Neural progenitor cell (in vitro differentiated cells): ENCODE results near the gene EMP2. TPM values are rescaled to one million over a fixed set of nuclear protein-coding genes. Genes with fewer than 3 reads are reported as not detected.

Source experiments
- DNase-seq: peaks from one replicate; pipeline ENCODE4 v3.0.0-alpha.2; 2016; ENCODE audit warnings: low spot score
- H2AFZ ChIP-seq: fragments of 200-600 bp; sonication (generic); replicated peaks from 2 replicates; pipeline ENCODE4 v1.6.1; 2016; ENCODE audit warnings: antibody characterized with exemption
- H3F3A ChIP-seq: fragments of 200-600 bp; sonication (generic); 2 replicates; pipeline ENCODE4 v1.6.1; 2016; ENCODE audit warnings: antibody characterized with exemption, low read depth
- H3K27ac ChIP-seq: fragments of 200-600 bp; sonication (generic); 2 replicates; pipeline ENCODE4 v1.5.1; 2016; ENCODE audit warnings: mild to moderate bottlenecking
- H3K27me3 ChIP-seq: fragments of 200-600 bp; sonication (generic); 2 replicates; pipeline ENCODE4 v1.6.1; 2016; ENCODE audit warnings: mild to moderate bottlenecking, moderate library complexity
- H3K36me3 ChIP-seq: fragments of 200-600 bp; sonication (generic); 2 replicates; pipeline ENCODE4 v1.5.1; 2016
- H3K4me1 ChIP-seq: fragments of 200-600 bp; sonication (generic); 2 replicates; pipeline ENCODE4 v1.6.1; 2016; ENCODE audit warnings: mixed run types
- H3K4me2 ChIP-seq: fragments of 200-600 bp; sonication (generic); 2 replicates; pipeline ENCODE4 v1.6.1; 2016
- H3K4me3 ChIP-seq: fragments of 200-600 bp; sonication (generic); 2 replicates; pipeline ENCODE4 v1.5.1; 2016
- H3K79me2 ChIP-seq: fragments of 200-600 bp; sonication (generic); 2 replicates; pipeline ENCODE4 v1.6.1; 2016; ENCODE audit warnings: low read depth
- H3K9ac ChIP-seq: fragments of 200-600 bp; sonication (generic); 2 replicates; pipeline ENCODE4 v1.6.1; 2016
- H3K9me3 ChIP-seq: fragments of 200-600 bp; sonication (generic); 2 replicates; pipeline ENCODE4 v1.5.1; 2016; ENCODE audit warnings: low read depth
- H4K20me1 ChIP-seq: fragments of 200-600 bp; sonication (generic); 2 replicates; pipeline ENCODE4 v1.6.1; 2016; ENCODE audit warnings: low read depth
- H3K27ac Mint-ChIP-seq: 3 replicates; pipeline ENCODE4 v1.8.0; 2021; ENCODE audit warnings: mixed read lengths
- H3K27me3 Mint-ChIP-seq: 2 replicates; pipeline ENCODE4 v1.8.0; 2022; ENCODE audit warnings: low read depth, mild to moderate bottlenecking, inconsistent platforms, moderate library complexity, mixed read lengths; ENCODE audit not compliant: insufficient read depth
- H3K36me3 Mint-ChIP-seq: 3 replicates; pipeline ENCODE4 v1.8.0; 2021; ENCODE audit warnings: mixed read lengths
- H3K4me1 Mint-ChIP-seq: 3 replicates; pipeline ENCODE4 v1.8.0; 2021; ENCODE audit warnings: mixed read lengths
- H3K4me3 Mint-ChIP-seq: 3 replicates; pipeline ENCODE4 v1.8.0; 2021; ENCODE audit warnings: mild to moderate bottlenecking, moderate library complexity, mixed read lengths
- H3K9me3 Mint-ChIP-seq: 3 replicates; pipeline ENCODE4 v1.8.0; 2020; ENCODE audit warnings: mixed read lengths
- EZH2 ChIP-seq: fragments of 200-600 bp; sonication (generic); IDR thresholded peaks from 2 replicates; pipeline ENCODE4 v1.6.1; 2017; ENCODE audit warnings: antibody characterized with exemption, mild to moderate bottlenecking, moderate library complexity
- EZH2phosphoT487 ChIP-seq: fragments of 200-600 bp; sonication (generic); IDR thresholded peaks from 2 replicates; pipeline ENCODE4 v1.6.1; 2017; ENCODE audit warnings: antibody characterized with exemption
- total RNA-seq: library from RNA; depleted of rRNA; stranded (reverse); fragments of >200 nt; gene quantifications from 2 replicates; pipeline ENCODE4 v1.2.3, GENCODE V29; 2015; ENCODE audit warnings: low replicate concordance
- TF ChIP-seq, protein P1 (sequence below): fragments of 200-600 bp; sonication (generic); IDR thresholded peaks from 2 replicates; pipeline ENCODE4 v1.5.1; 2017; ENCODE audit warnings: antibody characterized with exemption, mild to moderate bottlenecking

EMP2 gene
- total RNA-seq, 1 donor from 2014 or later = 15.8 TPM

DNA sequence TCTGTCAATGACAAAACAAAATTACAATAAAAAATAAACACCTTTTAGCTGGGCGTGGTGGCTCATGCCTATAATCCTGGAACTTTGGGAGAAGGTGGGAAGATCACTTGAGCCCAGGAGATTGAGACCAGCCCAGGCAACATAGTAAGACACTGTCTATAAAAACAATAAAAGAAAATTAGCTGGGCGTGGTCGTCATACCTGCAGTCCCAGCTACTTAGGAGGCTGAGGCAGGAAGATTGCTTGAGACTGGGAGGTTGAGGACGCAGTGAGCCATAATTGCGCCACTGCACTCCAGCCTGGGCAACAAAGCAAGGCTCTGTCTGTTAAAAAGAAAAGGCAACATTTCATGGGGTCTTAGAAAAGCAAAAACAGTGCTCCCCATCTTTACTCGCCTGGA is 32.7 kb downstream of the EMP2 start:
- Histone ChIP-seq H3K9ac (no peak overlapping the region), H3K4me2 (no peak overlapping the region), H3K27ac (no peak overlapping the region), H3K36me3 (no peaks in the 10 kb centered on the region), H3K79me2 (no peaks in the 10 kb centered on the region), H3K27me3 (no peaks in the 10 kb centered on the region), H4K20me1 (no peaks in the 10 kb centered on the region), H3K9me3 (no peaks in the 10 kb centered on the region), H2AFZ (no peak overlapping the region), H3K4me1 (no peaks in the 10 kb centered on the region), H3K4me3 (no peak overlapping the region), H3F3A (no peaks in the 10 kb centered on the region)
- Mint-ChIP-seq H3K27me3 (peaks cover 2% of the 10 kb centered on the region), H3K36me3 (peaks cover 24% of the 10 kb centered on the region), H3K9me3 (peaks cover 16% of the 10 kb centered on the region), H3K4me1 (no peaks in the 10 kb centered on the region), H3K27ac (no peak overlapping the region), H3K4me3 (no peak overlapping the region)
- TF ChIP-seq, protein P1, sequence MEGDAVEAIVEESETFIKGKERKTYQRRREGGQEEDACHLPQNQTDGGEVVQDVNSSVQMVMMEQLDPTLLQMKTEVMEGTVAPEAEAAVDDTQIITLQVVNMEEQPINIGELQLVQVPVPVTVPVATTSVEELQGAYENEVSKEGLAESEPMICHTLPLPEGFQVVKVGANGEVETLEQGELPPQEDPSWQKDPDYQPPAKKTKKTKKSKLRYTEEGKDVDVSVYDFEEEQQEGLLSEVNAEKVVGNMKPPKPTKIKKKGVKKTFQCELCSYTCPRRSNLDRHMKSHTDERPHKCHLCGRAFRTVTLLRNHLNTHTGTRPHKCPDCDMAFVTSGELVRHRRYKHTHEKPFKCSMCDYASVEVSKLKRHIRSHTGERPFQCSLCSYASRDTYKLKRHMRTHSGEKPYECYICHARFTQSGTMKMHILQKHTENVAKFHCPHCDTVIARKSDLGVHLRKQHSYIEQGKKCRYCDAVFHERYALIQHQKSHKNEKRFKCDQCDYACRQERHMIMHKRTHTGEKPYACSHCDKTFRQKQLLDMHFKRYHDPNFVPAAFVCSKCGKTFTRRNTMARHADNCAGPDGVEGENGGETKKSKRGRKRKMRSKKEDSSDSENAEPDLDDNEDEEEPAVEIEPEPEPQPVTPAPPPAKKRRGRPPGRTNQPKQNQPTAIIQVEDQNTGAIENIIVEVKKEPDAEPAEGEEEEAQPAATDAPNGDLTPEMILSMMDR = no peak
- TF ChIP-seq EZH2phosphoT487 (no peak), EZH2 (no peak)
- DNase-seq = no peak

DNA sequence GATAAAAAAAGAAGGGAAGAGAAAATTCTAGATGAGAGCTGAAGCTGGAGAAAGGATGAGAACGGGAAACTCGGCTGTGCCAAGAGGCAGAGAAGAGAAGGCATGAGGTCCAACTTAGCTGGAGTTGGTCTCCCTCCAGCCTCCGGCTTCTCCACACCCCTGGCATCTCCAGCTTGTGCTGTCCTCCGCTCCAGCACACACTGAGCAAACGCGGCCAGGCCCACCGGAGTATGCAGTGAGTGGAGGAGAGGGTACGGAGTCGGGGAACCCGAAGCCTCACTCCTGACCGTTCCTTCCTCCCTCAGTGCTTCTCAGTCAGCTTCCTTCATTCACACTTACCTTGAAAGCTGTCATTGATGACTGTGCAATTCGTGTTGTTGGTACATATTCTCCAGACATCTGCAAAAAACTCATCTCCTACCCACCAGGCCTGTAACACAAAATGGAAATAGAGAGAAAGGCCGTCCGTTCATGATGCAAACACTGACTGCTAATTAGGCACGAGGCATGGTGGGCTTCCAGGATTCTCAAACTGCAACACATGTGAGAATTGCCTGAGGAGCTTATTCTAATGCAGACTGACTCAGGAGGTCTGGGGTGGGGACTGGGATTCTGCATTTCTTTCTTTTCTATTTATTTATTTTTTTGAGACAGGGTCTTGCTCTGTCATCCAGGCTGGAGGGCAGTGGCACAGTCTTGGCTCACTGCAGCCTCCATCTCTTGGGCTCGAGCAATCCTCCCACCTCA is 37.0 kb downstream of the EMP2 start:
- Mint-ChIP-seq H3K4me1 (peaks cover 7% of the 10 kb centered on the region), H3K36me3 (peaks cover 21% of the 10 kb centered on the region), H3K9me3 (peaks cover 6% of the 10 kb centered on the region), H3K4me3 (no peak overlapping the region), H3K27ac (no peak overlapping the region), H3K27me3 (peaks cover 2% of the 10 kb centered on the region)
- H3K4me3 ChIP-seq = no peak overlapping the region
- no peak overlapping the region for H2AFZ ChIP-seq
- no peaks in the 10 kb centered on the region for H4K20me1 ChIP-seq
- no peak overlapping the region for H3K4me2 ChIP-seq
- H3K9me3 ChIP-seq = no peaks in the 10 kb centered on the region
- H3F3A ChIP-seq = no peaks in the 10 kb centered on the region
- H3K79me2 ChIP-seq = no peaks in the 10 kb centered on the region
- no peak for DNase-seq
- no peak overlapping the region for H3K9ac ChIP-seq
- H3K4me1 ChIP-seq = no peaks in the 10 kb centered on the region
- no peaks in the 10 kb centered on the region for H3K27me3 ChIP-seq
- no peak overlapping the region for H3K27ac ChIP-seq
- H3K36me3 ChIP-seq = no peaks in the 10 kb centered on the region
- TF ChIP-seq, protein P1 = no peak
- TF ChIP-seq EZH2 (no peak), EZH2phosphoT487 (no peak)

DNA sequence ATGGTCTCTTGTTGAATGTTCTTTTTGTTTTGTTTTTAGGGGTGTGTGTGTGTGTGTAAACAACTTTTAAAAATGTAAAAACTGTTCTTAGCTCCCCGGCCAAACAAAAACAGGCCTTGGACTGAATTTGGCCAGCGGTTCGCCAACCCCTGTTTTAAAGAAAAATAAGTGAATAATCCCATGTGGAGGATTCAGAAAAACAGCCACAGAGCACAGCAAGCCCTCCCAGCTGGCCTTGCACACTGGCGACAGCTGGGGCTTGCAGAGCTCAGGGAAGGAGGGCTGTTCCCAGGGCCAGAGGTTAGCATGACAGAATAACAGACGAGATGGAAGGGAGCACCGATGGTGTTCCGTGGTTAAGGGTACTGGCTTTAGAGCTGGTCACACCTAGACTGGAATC is 39.0 kb downstream of the EMP2 start:
- Mint-ChIP-seq H3K4me3 (no peak overlapping the region), H3K27ac (no peak overlapping the region), H3K27me3 (peaks cover 6% of the 10 kb centered on the region), H3K9me3 (no peaks in the 10 kb centered on the region), H3K36me3 (peaks cover 14% of the 10 kb centered on the region), H3K4me1 (peaks cover 7% of the 10 kb centered on the region)
- H3K36me3 ChIP-seq = no peaks in the 10 kb centered on the region
- no peak overlapping the region for H3K9ac ChIP-seq
- H3F3A ChIP-seq = no peaks in the 10 kb centered on the region
- no peak overlapping the region for H2AFZ ChIP-seq
- TF ChIP-seq EZH2phosphoT487 = no peak
- TF ChIP-seq, protein P1 = no peak
- no peak for TF ChIP-seq EZH2
- H3K4me1 ChIP-seq = no peaks in the 10 kb centered on the region
- H3K27me3 ChIP-seq = no peaks in the 10 kb centered on the region
- H4K20me1 ChIP-seq = no peaks in the 10 kb centered on the region
- DNase-seq = no peak
- no peak overlapping the region for H3K27ac ChIP-seq
- no peak overlapping the region for H3K4me3 ChIP-seq
- H3K9me3 ChIP-seq = no peaks in the 10 kb centered on the region
- no peaks in the 10 kb centered on the region for H3K79me2 ChIP-seq
- no peak overlapping the region for H3K4me2 ChIP-seq
